Stimulated activated CD4-positive, alpha-beta T cell treated with anti-CD3 and anti-CD28 coated beads, Interleukin-15, amount 100 ng/mL, for 24 hours (primary cell): ENCODE results near the gene SMC6.

Experiments used
- DNase-seq: peaks from one replicate; pipeline ENCODE4 v3.0.0-alpha.2; 2020

SMC6 gene

DNA sequence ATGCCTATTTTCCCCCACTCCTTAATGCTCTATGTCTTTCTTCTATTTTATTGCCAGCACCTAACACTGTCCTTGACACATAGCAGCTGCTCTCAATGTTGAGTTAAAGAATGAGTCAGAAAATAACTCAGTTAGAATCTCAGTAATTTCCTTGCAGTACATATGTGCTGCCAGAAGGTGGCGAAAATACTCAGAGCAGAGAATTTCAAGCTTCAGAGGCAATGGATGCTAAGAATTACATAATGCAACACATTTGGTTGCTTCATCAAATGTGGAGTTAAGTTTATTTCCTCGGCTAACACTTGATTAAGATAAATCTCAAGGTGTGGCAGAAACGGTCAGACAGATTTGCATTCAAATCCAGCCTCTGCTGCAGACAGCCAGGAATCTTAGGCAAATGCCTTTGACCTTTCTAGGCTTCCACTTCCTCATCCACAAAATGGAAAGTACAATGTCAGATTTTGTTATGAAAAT lies 107.5 kb downstream of the SMC6 start:
- peak; percentile 52 for DNase-seq

DNA sequence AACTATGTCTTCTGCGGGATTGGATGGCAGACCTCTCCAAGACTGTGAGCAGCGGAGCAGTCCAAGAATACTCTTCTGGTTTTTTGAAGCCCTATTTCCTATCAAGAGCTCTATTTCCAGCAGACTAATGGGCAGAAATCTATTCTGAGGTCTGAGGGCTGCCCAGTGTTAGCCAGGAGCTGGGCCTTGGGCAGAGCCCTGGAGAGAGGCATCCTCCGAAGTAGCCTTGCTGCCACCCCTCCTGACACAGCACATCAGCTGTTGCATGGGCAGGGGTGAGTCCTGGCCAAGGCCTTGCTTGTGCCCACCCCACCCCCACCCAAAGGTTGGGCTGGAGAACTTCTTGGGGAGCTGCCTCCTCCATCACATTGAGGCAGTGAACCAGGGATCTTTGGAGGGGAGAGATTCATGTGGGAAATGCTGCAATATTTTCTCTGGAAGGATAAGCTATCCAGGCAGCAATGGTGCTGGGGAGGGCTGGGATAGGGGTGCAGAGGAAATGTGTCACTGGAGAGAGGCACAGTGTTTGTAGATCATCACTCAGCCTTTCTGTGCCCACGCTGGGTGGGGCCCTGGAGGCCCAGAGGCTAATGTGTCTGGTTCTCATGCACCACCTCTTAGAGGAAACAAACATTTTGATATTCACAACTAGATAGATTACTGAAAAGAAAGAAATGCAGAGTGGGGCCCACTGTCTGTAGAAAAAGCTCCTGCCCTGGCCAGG lies 108.5 kb downstream of the SMC6 start:
- no peak for DNase-seq

GRCh38 chr2:17643031-17643615 lies 110.5 kb downstream of the SMC6 start:
- peak; percentile 36 for DNase-seq

DNA sequence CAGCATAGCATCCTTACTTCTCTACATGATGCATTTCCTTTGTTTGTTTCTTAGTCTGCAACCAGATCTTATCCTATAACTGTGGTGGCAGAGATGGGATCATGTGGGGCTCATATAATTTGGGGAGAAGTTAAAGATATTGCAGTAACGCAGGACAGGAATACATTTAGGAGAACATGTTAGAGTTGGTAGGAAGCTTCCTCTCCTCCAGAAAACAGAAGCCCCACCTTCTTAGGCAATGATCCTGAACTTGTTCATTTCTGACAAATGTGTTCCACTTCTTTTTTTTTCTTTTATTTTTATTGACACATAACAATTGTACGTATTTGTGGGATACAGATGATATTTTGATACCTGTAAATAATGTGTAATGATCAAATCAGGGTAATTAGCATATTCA lies 113.2 kb downstream of the SMC6 start:
- DNase-seq: no peak

DNA sequence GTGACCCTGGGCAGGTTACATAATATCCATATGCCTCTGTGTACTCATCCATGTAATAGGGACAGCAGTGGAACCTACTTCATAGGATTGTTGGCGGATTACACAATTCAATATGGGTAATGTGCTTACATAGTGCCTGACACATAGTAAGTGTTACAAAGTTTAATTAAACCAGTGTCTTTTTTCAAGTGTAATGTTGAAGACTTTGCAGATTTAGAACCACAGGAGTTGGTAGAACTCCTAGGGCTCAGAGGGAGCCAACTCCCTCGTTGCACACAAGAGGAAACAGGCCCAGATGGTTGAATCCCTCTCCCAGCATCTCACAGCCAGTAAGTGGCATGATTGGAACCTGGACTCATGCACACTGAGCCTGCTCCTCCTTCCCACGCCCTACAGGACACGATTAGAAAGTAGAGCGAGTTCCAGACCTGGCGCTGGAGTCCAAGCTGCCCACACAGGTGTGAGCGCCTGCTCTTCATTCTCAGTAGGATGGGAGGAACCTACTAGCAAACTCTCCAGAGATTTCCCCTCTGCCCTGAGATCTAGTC lies 115.3 kb downstream of the SMC6 start:
- DNase-seq: no peak

GRCh38 chr2:17637131-17637906 lies 116.3 kb downstream of the SMC6 start:
- DNase-seq: no peak

DNA sequence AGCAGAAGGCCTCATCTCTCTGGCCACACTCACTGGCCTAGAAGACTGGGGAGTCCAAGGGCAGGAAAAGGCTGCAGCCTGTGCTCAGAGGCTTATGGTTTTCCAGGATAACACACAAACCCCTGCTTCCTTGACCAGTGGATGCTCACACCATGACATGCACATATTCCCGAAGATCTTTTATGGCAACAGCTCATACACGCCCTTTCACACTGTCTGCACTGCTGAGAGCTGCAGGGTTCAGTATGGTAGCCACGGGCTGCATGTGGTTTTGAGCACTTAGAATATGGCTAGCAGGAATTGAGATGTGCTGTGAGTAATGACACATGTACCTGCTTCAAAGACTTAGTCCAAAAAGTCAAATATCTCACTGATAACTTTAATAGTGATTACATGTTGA lies 117.4 kb downstream of the SMC6 start:
- DNase-seq: no peak

- DNase-seq: no peak
These were observed 118.6 kb downstream of the SMC6 start for GRCh38 chr2:17634997-17635396.

DNA sequence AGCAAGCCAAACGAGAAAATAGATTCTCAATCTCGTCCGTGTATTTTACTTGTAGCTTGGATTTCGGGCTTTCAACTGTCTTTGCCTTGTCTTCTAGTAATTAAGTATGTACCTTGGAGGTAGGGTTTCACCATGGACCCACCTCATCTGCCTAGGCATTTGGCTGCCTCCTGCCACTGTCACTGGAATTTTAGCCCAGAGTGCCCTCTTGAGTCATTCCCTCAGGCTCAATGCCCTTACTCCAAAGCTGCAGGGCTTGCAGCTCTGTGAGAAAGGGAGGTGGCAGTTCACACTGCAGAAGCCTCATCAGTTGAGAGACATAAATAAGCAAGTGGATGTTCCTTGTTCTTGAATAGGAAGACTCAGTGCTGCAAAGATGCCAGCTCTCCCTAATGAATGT lies 123.5 kb downstream of the SMC6 start:
- DNase-seq: no peak

GRCh38 chr2:17628349-17629261 lies 125.0 kb downstream of the SMC6 start:
- DNase-seq: no peak

DNA sequence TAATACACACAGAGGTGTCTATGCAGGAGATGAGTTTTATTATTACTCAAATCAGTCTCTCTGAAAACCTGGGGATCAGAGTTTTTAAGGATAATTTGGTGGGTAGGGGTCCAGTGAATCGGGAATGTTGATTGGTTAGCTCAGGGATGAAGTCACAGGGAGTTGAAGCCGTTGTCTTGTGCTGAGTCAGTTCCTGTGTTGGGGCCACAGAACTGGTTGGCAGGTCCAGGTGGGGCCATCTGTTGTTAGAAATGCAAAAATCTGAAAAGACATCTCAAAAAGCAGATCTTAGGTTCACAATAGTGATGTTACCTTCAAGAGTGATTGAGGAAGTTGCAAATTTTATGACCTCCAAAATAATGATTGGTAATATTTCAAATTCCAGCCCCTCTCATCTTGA lies 126.2 kb downstream of the SMC6 start:
- DNase-seq: no peak

DNA sequence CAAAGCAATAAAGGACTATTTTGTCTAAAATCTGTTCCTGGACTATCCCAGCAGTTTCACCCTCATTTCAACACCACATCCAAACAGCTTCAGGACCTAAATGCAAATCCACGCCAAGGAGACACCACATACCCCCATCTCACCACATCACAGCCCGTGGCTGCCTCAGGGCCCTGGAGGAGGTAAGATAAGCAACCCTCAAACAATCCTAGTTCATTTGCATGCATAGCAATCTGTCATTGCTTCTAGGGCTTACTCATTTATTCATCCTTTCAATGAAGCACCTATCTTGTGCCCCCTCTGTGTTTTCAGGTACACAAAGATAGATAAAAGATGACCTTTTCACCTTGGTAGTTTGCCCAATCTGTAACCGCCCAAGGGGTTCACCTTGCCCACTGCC lies 126.6 kb downstream of the SMC6 start:
- DNase-seq: no peak

GRCh38 chr2:17625446-17625845 lies 128.2 kb downstream of the SMC6 start:
- no peak for DNase-seq

- no peak for DNase-seq
These were observed 131.8 kb downstream of the SMC6 start for GRCh38 chr2:17621781-17622180.

- no peak for DNase-seq
These were observed 132.8 kb downstream of the SMC6 start for GRCh38 chr2:17620841-17621240.

DNA sequence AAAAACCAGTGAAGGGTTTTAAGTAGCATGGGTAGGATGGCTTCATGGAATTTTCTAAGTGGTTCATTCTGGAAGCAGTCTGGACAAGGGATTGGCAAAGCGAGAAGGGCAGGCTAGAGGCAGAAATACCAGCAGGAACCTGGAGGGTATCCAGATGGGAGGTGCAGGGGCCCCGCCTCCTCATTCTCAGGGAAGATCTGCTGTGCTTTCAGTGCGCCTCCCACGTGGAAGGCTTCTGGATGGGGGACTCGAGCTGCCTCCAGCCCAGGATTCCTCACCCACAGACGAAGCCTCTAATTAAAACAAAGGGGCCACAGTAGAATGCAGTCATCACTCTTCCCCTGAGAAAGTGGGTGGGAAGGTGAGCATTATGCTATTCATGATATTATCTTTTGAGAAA lies 133.3 kb downstream of the SMC6 start:
- DNase-seq: no peak

- no peak for DNase-seq
These were observed 135.7 kb downstream of the SMC6 start for GRCh38 chr2:17617955-17618354.

DNA sequence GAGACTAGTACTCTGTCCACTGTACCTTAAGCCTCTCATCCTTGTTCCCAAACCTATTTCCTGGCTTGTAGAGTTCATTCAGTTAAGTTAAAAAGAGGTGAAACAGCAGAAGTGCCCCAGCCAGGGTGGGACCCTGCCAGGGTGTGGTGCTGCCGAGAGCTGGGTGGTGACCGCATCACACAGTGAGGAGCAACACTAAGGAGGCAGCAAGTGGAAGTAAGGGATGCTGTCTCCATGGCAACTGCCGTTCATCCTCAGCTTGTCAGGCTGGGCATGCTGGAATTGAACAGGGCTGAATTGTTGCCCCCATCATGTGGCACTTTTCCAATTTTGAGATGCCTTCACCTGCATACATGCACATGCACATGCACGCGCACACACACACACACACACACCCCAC lies 136.1 kb downstream of the SMC6 start:
- no peak for DNase-seq

DNA sequence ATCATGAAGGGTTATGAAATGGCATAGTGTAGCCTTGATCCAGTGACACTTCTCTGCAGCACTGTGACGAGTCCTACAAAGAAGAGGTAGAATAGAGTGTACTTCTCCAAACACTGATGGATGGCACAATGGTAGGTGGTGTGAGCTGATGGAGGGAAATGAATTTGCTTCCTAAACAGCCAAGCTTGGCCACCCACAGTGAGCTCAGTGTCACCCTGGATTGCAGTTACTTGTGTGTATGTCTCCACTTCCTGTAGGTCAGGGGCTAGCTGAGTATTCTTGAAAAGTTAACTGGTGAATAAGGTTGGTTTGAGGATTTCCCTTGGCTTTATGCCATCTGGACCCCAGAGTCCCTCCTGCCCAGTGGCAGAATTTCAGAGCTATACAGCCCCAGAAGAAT lies 137.2 kb downstream of the SMC6 start:
- DNase-seq: no peak

DNA sequence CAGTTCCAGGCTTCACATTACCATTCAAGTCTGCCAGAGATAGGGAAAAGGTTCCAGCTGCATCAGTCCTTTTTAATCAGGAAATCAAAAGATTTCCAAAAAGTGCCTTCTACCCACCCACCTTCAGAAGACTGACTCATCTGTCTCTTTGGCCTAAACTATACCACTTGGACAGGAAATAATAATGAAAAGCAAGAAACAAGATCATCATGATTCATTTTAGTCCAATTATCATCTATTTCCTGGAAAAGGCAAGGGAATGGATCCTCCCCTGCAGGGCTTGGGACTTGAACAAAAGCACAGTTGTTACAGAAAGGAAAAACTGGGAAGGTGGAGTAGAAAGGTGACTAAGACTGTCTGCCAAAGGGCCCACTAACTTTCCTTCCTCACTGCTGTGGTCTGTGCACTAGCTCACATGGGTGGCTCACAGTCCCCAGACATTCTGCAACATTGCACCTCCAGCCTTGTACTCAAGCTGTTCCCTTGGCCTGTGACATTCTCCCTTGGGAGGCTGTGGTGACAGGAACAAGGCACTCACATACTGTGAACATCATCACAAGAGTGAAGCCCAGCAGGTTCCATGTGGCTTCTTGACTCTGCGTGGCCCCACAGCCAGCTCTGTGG lies 137.8 kb downstream of the SMC6 start:
- no peak for DNase-seq

DNA sequence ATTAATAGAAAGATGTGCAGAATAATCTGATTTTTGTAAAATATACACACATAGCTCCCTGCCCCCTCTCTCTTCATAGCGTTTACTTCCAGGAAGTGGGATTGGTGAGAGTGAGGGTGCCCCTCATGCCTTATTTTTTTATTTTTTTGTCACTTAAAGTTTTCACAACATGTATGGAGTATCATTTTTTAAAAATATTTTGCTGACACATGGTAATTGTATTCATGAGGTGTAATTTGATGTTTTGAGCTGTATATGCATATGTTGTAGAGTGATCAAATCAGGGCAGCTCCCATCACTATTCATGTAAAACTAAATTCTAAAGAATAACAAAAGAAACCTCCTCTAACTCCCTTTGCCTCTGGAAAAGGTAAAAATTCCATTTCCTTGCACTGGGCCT lies 138.5 kb downstream of the SMC6 start:
- DNase-seq: no peak
